ENCODE data around the gene CDK13. TPM values are rescaled to one million over a fixed set of nuclear protein-coding genes. Genes with fewer than 3 reads are reported as not detected.
A peak's percentile ranks its signal among the peaks of the same experiment; 100 is the strongest.

CDK13 gene
- total and polyA plus RNA-seq, 8 donors: 38.0 to 79.8 (median 72.4) TPM

GRCh38 chr7:39979406-39980073, 29.5 kb downstream of the CDK13 start:
- H3K27me3 ChIP-seq: no peaks in the 10 kb centered on the region
- no peaks in the 10 kb centered on the region for H3K36me3 ChIP-seq
- intact Hi-C loops (cut with DNase I): no loop called here
- H3K9me3 ChIP-seq: no peaks in the 10 kb centered on the region
- H3K4me1 ChIP-seq: peaks cover 5 to 40% of the 10 kb centered on the region in 2 donors
- no peak for ATAC-seq
- no peak for TF ChIP-seq CTCF (IDR thresholded peaks at IDR 0.05)
- H3K27ac ChIP-seq: no peak overlapping the region
- no peak for DNase-seq
- H3K4me3 ChIP-seq: no peak overlapping the region

GRCh38 chr7:39985398-39985918, 35.4 kb downstream of the CDK13 start:
- H3K9me3 ChIP-seq: no peaks in the 10 kb centered on the region
- TF ChIP-seq CTCF (IDR thresholded peaks at IDR 0.05): no peak
- no peak overlapping the region for H3K4me3 ChIP-seq
- peak in 1 of 4 donors; percentile 11 for DNase-seq
- H3K27me3 ChIP-seq: no peaks in the 10 kb centered on the region
- peak; percentile 21 for ATAC-seq
- no peak overlapping the region for H3K27ac ChIP-seq
- H3K36me3 ChIP-seq: no peaks in the 10 kb centered on the region
- H3K4me1 ChIP-seq: peaks cover 5 to 25% of the 10 kb centered on the region in 2 donors
- intact Hi-C loops (cut with DNase I): no loop called here

- Histone ChIP-seq H3K27me3 (no peaks in the 10 kb centered on the region), H3K4me3 (no peak overlapping the region), H3K4me1 (peaks cover 5 to 25% of the 10 kb centered on the region in 2 donors), H3K9me3 (no peaks in the 10 kb centered on the region), H3K27ac (no peak overlapping the region), H3K36me3 (no peaks in the 10 kb centered on the region)
- intact Hi-C loops (cut with DNase I): no loop called here
- ATAC-seq (no peak), DNase-seq (peak in 1 of 4 donors; percentile 15)
- TF ChIP-seq CTCF (IDR thresholded peaks at IDR 0.05): no peak
Observed at GRCh38 chr7:39987641-39988347, 37.7 kb downstream of the CDK13 start.

GRCh38 chr7:40000734-40001315, 50.8 kb downstream of the CDK13 start:
- no peaks in the 10 kb centered on the region for H3K4me1 ChIP-seq
- DNase-seq: no peak
- TF ChIP-seq CTCF (IDR thresholded peaks at IDR 0.05): no peak
- intact Hi-C loops (cut with DNase I): no loop called here
- H3K4me3 ChIP-seq: no peak overlapping the region
- no peak for ATAC-seq
- H3K9me3 ChIP-seq: no peaks in the 10 kb centered on the region
- H3K27ac ChIP-seq: no peak overlapping the region
- H3K36me3 ChIP-seq: peaks cover 0 to 20% of the 10 kb centered on the region in 2 donors
- no peaks in the 10 kb centered on the region for H3K27me3 ChIP-seq

- Histone ChIP-seq H3K27ac (no peak overlapping the region), H3K9me3 (no peaks in the 10 kb centered on the region), H3K27me3 (no peaks in the 10 kb centered on the region), H3K4me3 (no peak overlapping the region), H3K36me3 (peaks cover 0 to 23% of the 10 kb centered on the region in 2 donors), H3K4me1 (no peaks in the 10 kb centered on the region)
- ATAC-seq (no peak), DNase-seq (no peak)
- intact Hi-C loops (cut with DNase I): no loop called here
- TF ChIP-seq CTCF (IDR thresholded peaks at IDR 0.05): no peak
Observed at GRCh38 chr7:40001649-40002048, 51.6 kb downstream of the CDK13 start.
